Lung (tissue), 13 donors: ENCODE data around the gene U2SURP. TPM values are rescaled to one million over a fixed set of nuclear protein-coding genes. Genes with fewer than 3 reads are reported as not detected.
A peak's percentile ranks its signal among the peaks of the same experiment; 100 is the strongest.

ENCODE experiments used
- ATAC-seq: fragments of 200-7000 bp; cut with Tn5 transposase; one replicate; pipeline ENCODE4 v1.9.1; 2020; ENCODE audit warnings: moderate number of reproducible peaks; ENCODE audit not compliant: insufficient read depth, low FRiP score
- DNase-seq, 3 donors: peaks; one replicate each; pipeline ENCODE4 v3.0.0-alpha.2; 2013 to 2017
- H3K27ac ChIP-seq, 2 donors: one replicate each; pipeline ENCODE4 v1.5.1; 2013; ENCODE audit warnings: mild to moderate bottlenecking in 2 of 2, moderate library complexity in 2 of 2, control low read depth in 1 of 2, inconsistent platforms in 1 of 2, low read depth in 1 of 2, low read length in 1 of 2
- H3K27me3 ChIP-seq, 3 donors: one replicate each; pipeline ENCODE4 v1.5.1; 2013; ENCODE audit warnings: low read length in 2 of 3; ENCODE audit not compliant: control insufficient read depth in 3 of 3, insufficient read depth in 3 of 3
- H3K36me3 ChIP-seq, 4 donors: one replicate each; pipeline ENCODE4 v1.5.1; 2013; ENCODE audit warnings: low read length in 4 of 4, mild to moderate bottlenecking in 1 of 4, moderate library complexity in 1 of 4; ENCODE audit not compliant: control insufficient read depth in 4 of 4, insufficient read depth in 4 of 4
- H3K4me1 ChIP-seq, 5 donors: one replicate each; pipeline ENCODE4 v1.5.1; 2013; ENCODE audit warnings: low read length in 5 of 5, mild to moderate bottlenecking in 2 of 5, moderate library complexity in 1 of 5; ENCODE audit not compliant: control insufficient read depth in 5 of 5, insufficient read depth in 5 of 5
- H3K4me3 ChIP-seq: one replicate; pipeline ENCODE4 v1.5.1; 2013; ENCODE audit warnings: mild to moderate bottlenecking, control low read depth, moderate library complexity
- H3K9ac ChIP-seq, 2 donors: one replicate each; pipeline ENCODE4 v1.5.1; 2013; ENCODE audit warnings: low read length in 2 of 2, control low read depth in 1 of 2; ENCODE audit not compliant: insufficient read depth in 1 of 2
- H3K9me3 ChIP-seq, 4 donors: one replicate each; pipeline ENCODE4 v1.5.1; 2013; ENCODE audit warnings: low read length in 3 of 4, mild to moderate bottlenecking in 1 of 4, moderate library complexity in 1 of 4; ENCODE audit not compliant: control insufficient read depth in 4 of 4, insufficient read depth in 3 of 4
- CTCF ChIP-seq: IDR thresholded peaks from 2 replicates; pipeline ENCODE4 v1.5.1; 2012; ENCODE audit warnings: mild to moderate bottlenecking; ENCODE audit errors: control extremely low read depth, extremely low read depth
- WGBS, 2 donors: extraction: QIAGEN DNeasy Blood & Tissue Kit; methylation state at CpG; one replicate each; pipeline ENCODE4 v1.1.7; 2013; 5-methylcytosine and 5-hydroxymethylcytosine counted together
- polyA plus RNA-seq, 2 donors: library from polyadenylated mRNA; stranded (reverse); fragments of 200-250 nt; gene quantifications; one replicate each; pipeline ENCODE4 v1.2.1, GENCODE V29; 2013
- small RNA-seq: library from RNA; depleted of rRNA; stranded (forward); fragments of <200 nt; gene quantifications from one replicate; pipeline ENCODE3, GENCODE V24; 2014; ENCODE audit warnings: low replicate concordance
- total RNA-seq, 2 donors: library from RNA; depleted of rRNA in 1 of 2; stranded (reverse); fragments of >200 nt in 1 of 2; gene quantifications; one replicate each; pipeline ENCODE4 v1.2.1, GENCODE V29; 2014 to 2021
- donor health status: control.
- donor health status: control.
- donor health status: Bipolar disorder and iron deficiency.
- donor health status: healthy.
- donor health status: DM: yes; HTN: yes; CAD: no.

Gene U2SURP
- total and polyA plus RNA-seq, 4 donors = 25.7 to 167 (median 46.2) TPM

GRCh38 chr3:143105170-143105569 is 103.8 kb downstream of the U2SURP start:
- no peak for TF ChIP-seq CTCF
- Histone ChIP-seq H3K9me3 (peaks cover 0 to 10% (median 6%) of the 10 kb centered on the region in 4 donors), H3K36me3 (no peaks in the 10 kb centered on the region), H3K9ac (no peak overlapping the region), H3K27me3 (no peaks in the 10 kb centered on the region), H3K4me3 (no peak overlapping the region), H3K27ac (no peak overlapping the region), H3K4me1 (no peaks in the 10 kb centered on the region)
- WGBS, 2 donors = 80 to 92% methylated on average over 5 of the region's 5 CpGs
- ATAC-seq (no peak), DNase-seq (no peak)

- Histone ChIP-seq H3K4me1 (no peaks in the 10 kb centered on the region), H3K36me3 (no peaks in the 10 kb centered on the region), H3K9me3 (peaks cover 0 to 7% (median 4%) of the 10 kb centered on the region in 4 donors), H3K27me3 (no peaks in the 10 kb centered on the region), H3K27ac (no peak overlapping the region), H3K4me3 (no peak overlapping the region), H3K9ac (no peak overlapping the region)
- DNase-seq (peak in 2 of 3 donors; percentile 26 to 41), ATAC-seq (no peak)
- WGBS, 2 donors = 83 to 89% methylated on average over 5 of the region's 5 CpGs
- TF ChIP-seq CTCF = no peak
Observed at GRCh38 chr3:143109861-143110260, 108.5 kb downstream of the U2SURP start.

Small RNA genes lying within 50 kb of the gene (small RNA-seq; reads per million reads assigned to genes)
- not detected for gene AC021074.2

Other genes with a start within 250 kb of the U2SURP start
- 10 to 100 TPM in 1 of 2 donors, 1 to 10 TPM in 1; 2.8 to 32.2 TPM for gene PCOLCE2, start 112.5 kb upstream of the U2SURP start, total RNA-seq
- gene PCOLCE2, start 112.5 kb upstream of the U2SURP start, polyA plus RNA-seq = 10 to 100 TPM; 15.5 to 15.7 TPM
- not detected for gene PAQR9, start 37.9 kb upstream of the U2SURP start, total RNA-seq
- gene PAQR9, start 37.9 kb upstream of the U2SURP start, polyA plus RNA-seq = not detected
- 10 to 100 TPM; 14.5 to 53.3 TPM for gene CHST2, start 118.2 kb downstream of the U2SURP start, total RNA-seq
- gene CHST2, start 118.2 kb downstream of the U2SURP start, polyA plus RNA-seq = 10 to 100 TPM in 1 of 2 donors, 1 to 10 TPM in 1; 4.1 to 22.4 TPM